Endometrial microvascular endothelial cells (primary cell): ENCODE data around the gene WDR75. TPM values are rescaled to one million over a fixed set of nuclear protein-coding genes. Genes with fewer than 3 reads are reported as not detected.

ENCODE experiments used
- in situ Hi-C: cut with HindIII; loops from 2 replicates; pipeline ENCODE4 v1.10.0; 2017; ENCODE audit warnings: low sequenced_read_pairs, low pct_unique_long_range_greater_than_20kb; ENCODE audit errors: inconsistent ontology term
- total RNA-seq: library from RNA; depleted of rRNA; stranded (reverse); fragments of >200 nt; gene quantifications from one replicate; pipeline ENCODE4 v1.2.3, GENCODE V29; 2015; ENCODE audit errors: inconsistent ontology term

The WDR75 gene
- total RNA-seq, 1 donor from 2014 or later = 60.2 TPM

- in situ Hi-C loops = no loop called here
Measured at GRCh38 chr2:189486237-189486770, 45.0 kb downstream of the WDR75 start.

GRCh38 chr2:189487283-189488007, 46.2 kb downstream of the WDR75 start:
- in situ Hi-C loops = no loop called here

GRCh38 chr2:189488008-189488310, 46.7 kb downstream of the WDR75 start:
- in situ Hi-C loops = no loop called here

GRCh38 chr2:189492451-189492850, 51.2 kb downstream of the WDR75 start:
- in situ Hi-C loops = no loop called here

GRCh38 chr2:189498205-189498604, 56.9 kb downstream of the WDR75 start:
- in situ Hi-C loops = no loop called here

- in situ Hi-C loops = no loop called here
Measured at GRCh38 chr2:189499137-189499536, 57.9 kb downstream of the WDR75 start.

GRCh38 chr2:189500456-189501160, 59.3 kb downstream of the WDR75 start:
- in situ Hi-C loops = no loop called here

GRCh38 chr2:189501487-189501886, 60.2 kb downstream of the WDR75 start:
- in situ Hi-C loops = no loop called here

GRCh38 chr2:189502714-189503113, 61.4 kb downstream of the WDR75 start:
- in situ Hi-C loops = no loop called here

- in situ Hi-C loops = no loop called here
Measured at GRCh38 chr2:189504238-189504637, 63.0 kb downstream of the WDR75 start.

- in situ Hi-C loops = no loop called here
Measured at GRCh38 chr2:189505492-189505891, 64.2 kb downstream of the WDR75 start.

- in situ Hi-C loops = no loop called here
Measured at GRCh38 chr2:189506514-189506976, 65.3 kb downstream of the WDR75 start.

- in situ Hi-C loops = no loop called here
Measured at GRCh38 chr2:189511210-189511959, 70.1 kb downstream of the WDR75 start.

- in situ Hi-C loops = no loop called here
Measured at GRCh38 chr2:189511960-189512319, 70.7 kb downstream of the WDR75 start.

GRCh38 chr2:189512879-189513278, 71.6 kb downstream of the WDR75 start:
- in situ Hi-C loops = no loop called here

- in situ Hi-C loops = no loop called here
Measured at GRCh38 chr2:189514104-189514503, 72.8 kb downstream of the WDR75 start.

- in situ Hi-C loops = no loop called here
Measured at GRCh38 chr2:189515264-189515663, 74.0 kb downstream of the WDR75 start.

GRCh38 chr2:189516546-189516945, 75.3 kb downstream of the WDR75 start:
- in situ Hi-C loops = no loop called here

- in situ Hi-C loops = no loop called here
Measured at GRCh38 chr2:189517847-189518535, 76.7 kb downstream of the WDR75 start.
